HepG2 (cell line): ENCODE measurements around the gene TBC1D5. TPM values are rescaled to one million over a fixed set of nuclear protein-coding genes. Genes with fewer than 3 reads are reported as not detected.

Experiments used
- ATAC-seq: fragments of 200-7000 bp; cut with Tn5 transposase; 3 replicates; pipeline ENCODE4 v1.9.1; 2020; ENCODE audit warnings: mild to moderate bottlenecking, moderate library complexity
- BruUV-seq: library from RNA; stranded (reverse); fragments of 400-500 nt; replicated peaks from 2 replicates; lab custom pipeline; 2021; lab: Mats Ljungman, UMichigan
- CTCF ChIA-PET: fragments of 300-600 bp; formaldehyde crosslinking; extraction: SDS; loops from one replicate; lab custom pipeline; 2021; ENCODE audit warnings: low total read pairs, inconsistent platforms, low intra/inter-chr PET ratio; lab: Yijun Ruan, JAX
- POLR2A ChIA-PET: fragments of 350-600 bp; sonication (Branson Sonifier 250); formaldehyde crosslinking; loops from one replicate; lab custom pipeline; 2020; ENCODE audit warnings: antibody characterized with exemption, inconsistent platforms; lab: Yijun Ruan, JAX
- DNase-seq: peaks from one replicate; pipeline ENCODE4 v3.0.0-alpha.2; 2015; ENCODE audit warnings: low spot score
- FAIRE-seq: peaks from 3 replicates; lab custom pipeline; 2011; peaks lifted over from hg19 to GRCh38; lab: Jason Lieb, UNC
- H2AFZ ChIP-seq: one replicate; pipeline ENCODE4 v1.6.1; 2011; ENCODE audit warnings: low read length, inconsistent platforms
- H3K27ac ChIP-seq: fragments of 300-600 bp; 3 replicates; pipeline ENCODE4 v1.8.0; 2011; ENCODE audit warnings: mixed run types, mild to moderate bottlenecking, mixed read lengths, low read length, inconsistent platforms; ENCODE audit not compliant: insufficient read depth; ENCODE audit errors: extremely low read length
- H3K27me3 ChIP-seq, 2 experiments: fragments of 200-600 bp in 1 of 2; 2 replicates in 1 of 2; 3 replicates in 1 of 2; pipeline versions ENCODE4 v1.6.0 to v1.8.0; 2011; ENCODE audit warnings: low read length in 2 of 2, mild to moderate bottlenecking in 2 of 2, moderate library complexity in 2 of 2, inconsistent platforms in 1 of 2; ENCODE audit not compliant: insufficient read depth in 2 of 2, control insufficient read depth in 1 of 2
- H3K36me3 ChIP-seq, 2 experiments: fragments of 200-600 bp in 1 of 2; replicated peaks in 1 of 2; 2 replicates in 1 of 2; 3 replicates in 1 of 2; pipeline versions ENCODE4 v1.5.1 to v1.8.0; 2011; ENCODE audit warnings: low read length in 2 of 2, inconsistent platforms in 1 of 2; ENCODE audit not compliant: insufficient read depth in 2 of 2, control insufficient read depth in 1 of 2
- H3K4me1 ChIP-seq: 2 replicates; pipeline ENCODE4 v1.5.1; 2012; ENCODE audit warnings: low read length, inconsistent platforms; ENCODE audit not compliant: insufficient read depth
- H3K4me2 ChIP-seq: 2 replicates; pipeline ENCODE4 v1.6.0; 2011; ENCODE audit warnings: low read depth, low read length, inconsistent platforms
- H3K4me3 ChIP-seq, 3 experiments: fragments of 200-600 bp in 1 of 3; sonication (generic), shearing (Covaris generic) in 1 of 3; replicated peaks in 1 of 3; 2 replicates each; pipeline ENCODE4 v1.5.1; 2011 to 2016; ENCODE audit warnings: low read length in 3 of 3, inconsistent platforms in 2 of 3, low read depth in 2 of 3, mild to moderate bottlenecking in 2 of 3, control low read depth in 1 of 3, mixed read lengths in 1 of 3; ENCODE audit not compliant: insufficient read depth in 1 of 3
- H3K79me2 ChIP-seq: one replicate; pipeline ENCODE4 v1.6.1; 2011; ENCODE audit warnings: low read length, inconsistent platforms; ENCODE audit not compliant: insufficient read depth
- H3K9ac ChIP-seq: 2 replicates; pipeline ENCODE4 v1.6.0; 2011; ENCODE audit warnings: mild to moderate bottlenecking, low read depth, low read length, inconsistent platforms; ENCODE audit not compliant: insufficient read depth
- H3K9me3 ChIP-seq: 2 replicates; pipeline ENCODE4 v1.5.1; 2012; ENCODE audit warnings: mild to moderate bottlenecking, low read length
- H4K20me1 ChIP-seq: 2 replicates; pipeline ENCODE4 v1.6.0; 2011; ENCODE audit warnings: inconsistent platforms, mild to moderate bottlenecking, low read length, moderate library complexity; ENCODE audit not compliant: insufficient read depth
- MXI1 ChIP-seq: IDR thresholded peaks from 3 replicates; pipeline ENCODE4 v1.6.1; 2012; ENCODE audit warnings: low read depth, low read length, inconsistent platforms, borderline replicate concordance
- SNAPC5 ChIP-seq: sonication (generic); formaldehyde crosslinking; IDR thresholded peaks from 2 replicates; pipeline ENCODE4 v1.8.1; 2023; ENCODE audit warnings: mild to moderate bottlenecking, missing genetic modification reagents, borderline replicate concordance
- ZNF138 ChIP-seq: sonication (generic); formaldehyde crosslinking; IDR thresholded peaks from 2 replicates; pipeline ENCODE4 v1.5.0; 2020; ENCODE audit warnings: mild to moderate bottlenecking, low read depth, missing genetic modification reagents
- ZNF382 ChIP-seq: sonication (generic); formaldehyde crosslinking; IDR thresholded peaks from 2 replicates; pipeline ENCODE4 v1.5.0; 2020; ENCODE audit warnings: missing genetic modification reagents, mild to moderate bottlenecking, borderline replicate concordance
- ZNF576 ChIP-seq: sonication (generic); formaldehyde crosslinking; IDR thresholded peaks from 2 replicates; pipeline ENCODE4 v1.4.0; 2020; ENCODE audit warnings: mild to moderate bottlenecking, missing genetic modification reagents
- WGBS: methylation state at CpG from one replicate; pipeline ENCODE4 v1.1.6; 2017; ENCODE audit warnings: low lambda C conversion rate; 5-methylcytosine and 5-hydroxymethylcytosine counted together
- in situ Hi-C: cut with HindIII; loops from 2 replicates; pipeline ENCODE4 v1.10.0; 2017; ENCODE audit warnings: low pct_unique_long_range_greater_than_20kb; ENCODE audit not compliant: extremely low pct_ligation_motif_present
- intact Hi-C: fragments of 100-400 bp; cut with micrococcal nuclease; formaldehyde crosslinking; loops from one replicate; pipeline ENCODE4 v1.10.0; 2022; ENCODE audit not compliant: unreplicated experiment
- polyA plus RNA-seq, 8 experiments: library from polyadenylated mRNA; depleted of rRNA in 3 of 8; stranded (reverse) in 7 of 8; unstranded in 1 of 8; fragments of >200 nt; fragmentation: Illumina TruSeq in 4 of 8; extraction: Trizol in 4 of 8; gene quantifications; 2 replicates each; pipeline versions ENCODE4 v1.2.1 to v1.2.3, GENCODE V29; 2011 to 2016; ENCODE audit warnings: low read depth in 4 of 8, missing spikeins in 1 of 8, mixed read lengths in 1 of 8; ENCODE audit not compliant: insufficient read depth in 1 of 8
- total RNA-seq, 5 experiments: library from RNA; depleted of rRNA; stranded (reverse); fragments of >200 nt; fragmentation: Illumina TruSeq; extraction: Trizol; gene quantifications; 2 replicates each; pipeline ENCODE4 v1.2.3, GENCODE V29; 2016; ENCODE audit warnings: low read depth in 1 of 5
- TF ChIP-seq, protein P1 (sequence below): sonication (generic); formaldehyde crosslinking; IDR thresholded peaks from 2 replicates; pipeline ENCODE4 v1.4.0; 2020; ENCODE audit warnings: missing genetic modification reagents
- TF ChIP-seq, protein P2 (sequence below): sonication (generic); formaldehyde crosslinking; IDR thresholded peaks from 2 replicates; pipeline ENCODE4 v1.5.0; 2020; ENCODE audit warnings: missing genetic modification reagents

TBC1D5 gene
- total and polyA plus RNA-seq, 2 of the 13 experiments (the other 11 are each of a cell fraction or from before 2014, with no cell fraction given): 19.2 to 33.3 TPM

- FAIRE-seq (no peak), ATAC-seq (no peak), DNase-seq (no peak)
- ChIA-PET POLR2A (no interaction called here), CTCF (no interaction called here)
- H3K27ac ChIP-seq: no peak overlapping the region
- no peaks in the 10 kb centered on the region for H3K9me3 ChIP-seq
- 3% methylated on average over 6 of the region's 7 CpGs for WGBS
- H3K4me1 ChIP-seq: no peaks in the 10 kb centered on the region
- no peaks in the 10 kb centered on the region for H3K79me2 ChIP-seq
- intact Hi-C loops: no loop called here
- TF ChIP-seq, protein P1, sequence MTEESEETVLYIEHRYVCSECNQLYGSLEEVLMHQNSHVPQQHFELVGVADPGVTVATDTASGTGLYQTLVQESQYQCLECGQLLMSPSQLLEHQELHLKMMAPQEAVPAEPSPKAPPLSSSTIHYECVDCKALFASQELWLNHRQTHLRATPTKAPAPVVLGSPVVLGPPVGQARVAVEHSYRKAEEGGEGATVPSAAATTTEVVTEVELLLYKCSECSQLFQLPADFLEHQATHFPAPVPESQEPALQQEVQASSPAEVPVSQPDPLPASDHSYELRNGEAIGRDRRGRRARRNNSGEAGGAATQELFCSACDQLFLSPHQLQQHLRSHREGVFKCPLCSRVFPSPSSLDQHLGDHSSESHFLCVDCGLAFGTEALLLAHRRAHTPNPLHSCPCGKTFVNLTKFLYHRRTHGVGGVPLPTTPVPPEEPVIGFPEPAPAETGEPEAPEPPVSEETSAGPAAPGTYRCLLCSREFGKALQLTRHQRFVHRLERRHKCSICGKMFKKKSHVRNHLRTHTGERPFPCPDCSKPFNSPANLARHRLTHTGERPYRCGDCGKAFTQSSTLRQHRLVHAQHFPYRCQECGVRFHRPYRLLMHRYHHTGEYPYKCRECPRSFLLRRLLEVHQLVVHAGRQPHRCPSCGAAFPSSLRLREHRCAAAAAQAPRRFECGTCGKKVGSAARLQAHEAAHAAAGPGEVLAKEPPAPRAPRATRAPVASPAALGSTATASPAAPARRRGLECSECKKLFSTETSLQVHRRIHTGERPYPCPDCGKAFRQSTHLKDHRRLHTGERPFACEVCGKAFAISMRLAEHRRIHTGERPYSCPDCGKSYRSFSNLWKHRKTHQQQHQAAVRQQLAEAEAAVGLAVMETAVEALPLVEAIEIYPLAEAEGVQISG: no peak
- TF ChIP-seq ZNF382 (CRISPR knock-in tag): no peak
- TF ChIP-seq ZNF138: no peak
- TF ChIP-seq, protein P2, sequence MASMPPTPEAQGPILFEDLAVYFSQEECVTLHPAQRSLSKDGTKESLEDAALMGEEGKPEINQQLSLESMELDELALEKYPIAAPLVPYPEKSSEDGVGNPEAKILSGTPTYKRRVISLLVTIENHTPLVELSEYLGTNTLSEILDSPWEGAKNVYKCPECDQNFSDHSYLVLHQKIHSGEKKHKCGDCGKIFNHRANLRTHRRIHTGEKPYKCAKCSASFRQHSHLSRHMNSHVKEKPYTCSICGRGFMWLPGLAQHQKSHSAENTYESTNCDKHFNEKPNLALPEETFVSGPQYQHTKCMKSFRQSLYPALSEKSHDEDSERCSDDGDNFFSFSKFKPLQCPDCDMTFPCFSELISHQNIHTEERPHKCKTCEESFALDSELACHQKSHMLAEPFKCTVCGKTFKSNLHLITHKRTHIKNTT (CRISPR knock-in tag): no peak
- no peak for TF ChIP-seq MXI1
- TF ChIP-seq ZNF576 (CRISPR knock-in tag): no peak
- TF ChIP-seq SNAPC5 (CRISPR knock-in tag): no peak
- no peak overlapping the region for H3K4me2 ChIP-seq
- no peak overlapping the region for H2AFZ ChIP-seq
- H3K9ac ChIP-seq: no peak overlapping the region
- in situ Hi-C loops: no loop called here
- no peak overlapping the region for H3K4me3 ChIP-seq
- no peaks in the 10 kb centered on the region for H3K36me3 ChIP-seq
- no TSS peak for BruUV-seq
- H4K20me1 ChIP-seq: no peaks in the 10 kb centered on the region
- H3K27me3 ChIP-seq: peaks cover 1 to 36% of the 10 kb centered on the region in 2 experiments; a peak in 2 of 5 replicates
These were observed 604.0 kb downstream of the TBC1D5 start for GRCh38 chr3:17138246-17139039.
